ENCODE measurements around the gene SELENOW. TPM values are rescaled to one million over a fixed set of nuclear protein-coding genes. Genes with fewer than 3 reads are reported as not detected.
"Not testable (repeated sequence)": the region's sequence is repeated elsewhere in the genome, so short reads cannot be mapped to it uniquely, and the experiment has no call there.

The SELENOW gene
- 212 and 296 TPM in 2 replicates for total RNA-seq

GRCh38 chr19:47778049-47778953 lies at the start of gene SELENOW:
Gene SELENOW (plus strand): TSS chr19:47778703. CDS start chr19:47778786, 83 bp downstream.
- no peak for DNase-seq (ENCODE audit: low read depth, low spot score)

GRCh38 chr19:47729468-47729798 lies 49.1 kb upstream of the SELENOW start:
- peak; percentile 41 for DNase-seq (ENCODE audit: low read depth, low spot score)

- DNase-seq (ENCODE audit: low read depth, low spot score): peak; percentile 78
These were observed 48.5 kb upstream of the SELENOW start for GRCh38 chr19:47729799-47730520.

GRCh38 chr19:47730521-47730889 lies 48.0 kb upstream of the SELENOW start:
- no peak for DNase-seq (ENCODE audit: low read depth, low spot score)

GRCh38 chr19:47730910-47731309 lies 47.6 kb upstream of the SELENOW start:
- DNase-seq (ENCODE audit: low read depth, low spot score): no peak

- DNase-seq (ENCODE audit: low read depth, low spot score): no peak
These were observed 43.4 kb upstream of the SELENOW start for GRCh38 chr19:47735131-47735530.

- no peak for DNase-seq (ENCODE audit: low read depth, low spot score)
These were observed 37.5 kb upstream of the SELENOW start for GRCh38 chr19:47740866-47741519.

- DNase-seq (ENCODE audit: low read depth, low spot score): no peak
These were observed 36.9 kb upstream of the SELENOW start for GRCh38 chr19:47741544-47742140.

- no peak for DNase-seq (ENCODE audit: low read depth, low spot score)
These were observed 35.9 kb upstream of the SELENOW start for GRCh38 chr19:47742634-47743033.

GRCh38 chr19:47745010-47745901 lies 33.2 kb upstream of the SELENOW start, which contains the start of gene NOP53:
Gene NOP53 (plus strand): TSS chr19:47745546. CDS start chr19:47745560, 14 bp downstream.
- peak; percentile 88 for DNase-seq (ENCODE audit: low read depth, low spot score)

GRCh38 chr19:47746129-47746528 lies 32.4 kb upstream of the SELENOW start:
- DNase-seq (ENCODE audit: low read depth, low spot score): not testable (repeated sequence)

GRCh38 chr19:47749326-47749725 lies 29.2 kb upstream of the SELENOW start:
- no peak for DNase-seq (ENCODE audit: low read depth, low spot score)

GRCh38 chr19:47750752-47751151 lies 27.8 kb upstream of the SELENOW start:
- DNase-seq (ENCODE audit: low read depth, low spot score): no peak

GRCh38 chr19:47752440-47753211 lies 25.9 kb upstream of the SELENOW start:
- no peak for DNase-seq (ENCODE audit: low read depth, low spot score)

- no peak for DNase-seq (ENCODE audit: low read depth, low spot score)
These were observed 24.1 kb upstream of the SELENOW start for GRCh38 chr19:47754206-47755064.

GRCh38 chr19:47755065-47755761 lies 23.3 kb upstream of the SELENOW start:
- DNase-seq (ENCODE audit: low read depth, low spot score): no peak

- DNase-seq (ENCODE audit: low read depth, low spot score): no peak
These were observed 22.5 kb upstream of the SELENOW start for GRCh38 chr19:47755762-47756626.
